GM18498 (cell line): ENCODE measurements around the gene IQGAP1.

Experiments
- ATAC-seq: cut with Tn5 transposase; IDR thresholded peaks from one replicate; pipeline ENCODE4 v1.9.1; 2021; ENCODE audit warnings: mild to moderate bottlenecking, moderate library complexity; ENCODE audit not compliant: unreplicated experiment

Gene IQGAP1

DNA sequence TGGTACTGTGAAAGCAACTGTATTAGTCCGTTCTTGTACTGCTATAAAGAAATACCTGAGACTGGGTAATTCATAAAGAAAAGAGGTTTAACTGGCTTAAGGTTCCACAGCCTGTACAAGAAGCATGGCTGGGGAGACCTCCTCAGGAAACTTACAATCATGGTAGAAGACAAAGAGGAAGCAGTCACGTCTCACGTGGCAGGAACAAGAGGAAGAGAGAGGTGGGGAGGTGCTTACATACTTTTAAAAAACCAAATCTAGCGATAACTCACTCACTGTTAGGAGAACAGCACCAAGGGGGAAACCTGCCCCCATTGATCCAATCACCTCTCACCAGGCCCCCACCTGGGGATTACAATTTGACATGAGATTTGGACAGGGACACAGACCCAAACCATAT lies 48.9 kb downstream of the IQGAP1 start:
- ATAC-seq, result no peak

DNA sequence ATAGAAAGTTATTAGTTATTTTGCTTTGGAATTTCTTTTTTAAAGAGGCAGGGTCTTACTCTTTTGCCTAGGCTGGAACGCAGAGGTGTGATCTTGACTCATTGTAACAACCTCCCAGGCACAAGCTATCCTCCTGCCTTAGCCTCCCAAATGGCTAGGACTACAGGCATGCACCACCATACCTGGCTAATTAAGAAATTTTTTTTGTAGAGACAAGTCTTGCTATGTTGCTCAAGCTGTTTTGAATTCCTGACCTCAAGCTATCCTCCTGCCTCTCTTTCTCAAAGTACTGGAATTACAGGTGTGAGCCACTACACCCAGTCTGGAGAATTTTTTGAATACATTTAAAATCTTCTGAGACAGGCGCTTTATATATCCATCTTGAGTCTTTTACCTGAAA lies 49.5 kb downstream of the IQGAP1 start:
- ATAC-seq, result no peak

DNA sequence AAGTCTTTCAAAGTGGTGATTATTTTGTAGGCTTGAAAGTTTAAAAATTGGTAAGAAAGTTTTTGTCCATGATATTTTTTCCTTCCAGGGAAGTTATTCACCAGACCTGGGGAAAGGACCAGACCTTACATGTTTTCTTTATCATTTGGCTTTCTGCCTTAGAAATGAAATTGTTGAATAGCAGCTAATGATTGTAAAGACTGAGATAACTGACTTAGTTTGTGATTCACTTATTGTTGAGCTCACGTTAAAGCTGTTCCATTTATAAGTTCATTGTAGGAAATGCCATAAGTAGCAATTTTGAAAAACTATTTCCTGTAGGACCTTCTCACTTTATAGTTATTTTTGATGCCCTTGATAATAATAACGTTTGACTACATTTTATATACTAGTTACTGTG lies 51.9 kb downstream of the IQGAP1 start:
- ATAC-seq, result no peak

DNA sequence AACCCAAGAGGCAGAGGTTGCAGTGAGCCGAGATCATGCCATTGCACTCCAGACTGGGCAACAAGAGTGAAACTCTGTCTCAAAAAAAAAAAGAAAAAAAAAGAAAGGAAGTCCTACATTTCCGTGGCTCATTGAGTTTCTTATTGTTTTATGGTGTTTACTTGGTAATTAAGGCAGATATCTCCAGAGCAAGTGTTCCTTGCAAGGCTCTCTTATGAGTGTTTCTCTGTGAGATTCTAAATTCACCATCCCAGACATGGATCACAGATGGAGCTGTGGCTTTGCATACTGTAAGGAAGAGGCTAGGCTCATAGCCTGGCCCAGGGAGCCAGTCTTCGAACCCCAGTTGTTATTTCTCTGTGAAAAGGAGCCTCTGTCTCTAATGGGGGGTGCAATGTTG lies 53.0 kb downstream of the IQGAP1 start:
- ATAC-seq, result no peak

DNA sequence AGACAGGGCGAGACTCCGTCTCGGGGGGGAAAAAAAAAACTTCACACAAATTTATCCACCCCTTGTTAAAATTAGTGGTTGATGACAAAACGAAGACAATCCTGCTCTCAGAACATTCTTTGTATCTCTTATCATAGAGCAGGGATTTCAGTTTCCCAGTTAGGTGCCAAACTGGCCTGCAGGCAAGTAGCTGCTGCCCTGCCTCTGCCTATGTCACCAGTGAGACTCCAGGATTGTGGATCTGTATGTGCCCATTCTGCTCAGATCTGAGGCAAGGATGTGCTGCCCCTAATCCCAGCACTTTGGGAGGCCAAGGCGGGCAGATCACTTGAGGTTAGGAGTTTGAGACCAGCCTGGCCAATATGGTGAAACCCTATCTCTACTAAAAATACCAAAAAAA lies 54.4 kb downstream of the IQGAP1 start:
- ATAC-seq, result no peak

DNA sequence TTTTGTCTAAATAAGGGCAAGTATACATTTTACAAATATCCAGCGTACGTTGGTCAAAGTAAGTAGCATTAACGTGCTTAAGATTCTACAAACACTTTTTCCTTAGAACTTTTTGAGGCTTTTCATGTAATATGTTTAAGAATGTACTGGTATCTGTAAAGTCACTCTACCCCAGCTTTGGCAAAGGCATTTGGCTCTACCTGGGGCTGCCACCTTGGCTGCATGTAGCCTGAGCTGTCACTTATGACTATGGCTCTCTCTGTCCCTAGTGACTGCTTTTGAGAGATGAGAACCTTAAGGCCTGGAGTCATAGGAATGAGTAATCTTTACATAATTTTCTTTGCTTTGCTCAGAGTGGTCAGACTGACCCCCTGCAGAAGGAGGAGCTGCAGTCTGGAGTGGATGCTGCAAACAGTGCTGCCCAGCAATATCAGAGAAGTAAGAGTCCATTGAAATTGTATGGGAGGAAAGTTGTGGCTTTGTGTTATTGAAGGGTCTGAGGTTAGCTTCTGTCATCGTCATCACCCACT lies 61.2 kb downstream of the IQGAP1 start:
- ATAC-seq, result no peak

DNA sequence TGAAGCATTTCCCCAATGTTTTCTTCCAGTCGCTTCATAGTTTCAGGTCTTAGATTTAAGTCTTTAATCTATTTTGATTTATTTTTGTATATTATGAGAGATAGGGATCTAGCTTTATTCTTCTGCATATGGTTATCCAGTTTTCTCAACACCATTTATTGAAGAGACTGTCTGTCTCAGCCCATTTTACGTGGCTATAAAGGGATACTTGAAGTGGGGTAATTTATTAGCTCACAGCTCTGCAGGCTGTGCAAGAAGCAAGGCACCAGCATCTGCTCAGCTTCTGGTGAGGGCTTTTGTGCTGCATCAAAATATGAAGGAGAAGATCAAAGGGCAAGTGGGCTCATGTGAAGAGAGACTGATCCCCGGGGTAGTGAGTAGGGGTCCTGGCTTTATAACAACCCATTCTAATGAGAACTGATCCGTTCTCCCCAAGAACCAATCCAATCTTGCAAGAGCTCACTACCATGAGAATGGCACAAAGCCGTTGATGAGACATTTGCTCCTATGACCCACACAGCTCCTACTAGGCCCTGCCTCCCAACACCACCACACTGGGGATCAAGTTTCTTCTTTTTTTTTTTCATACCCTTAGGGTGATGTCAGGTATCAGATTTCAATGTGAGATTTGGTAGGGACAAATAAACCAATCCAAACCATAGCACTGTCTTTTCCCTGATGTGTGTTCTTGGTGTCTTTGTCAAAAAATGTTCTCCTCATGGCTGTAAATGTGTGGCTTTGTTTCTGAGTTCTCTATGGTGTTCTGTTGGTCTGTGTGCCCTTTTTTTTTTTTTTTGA lies 63.2 kb downstream of the IQGAP1 start:
- no peak for ATAC-seq

DNA sequence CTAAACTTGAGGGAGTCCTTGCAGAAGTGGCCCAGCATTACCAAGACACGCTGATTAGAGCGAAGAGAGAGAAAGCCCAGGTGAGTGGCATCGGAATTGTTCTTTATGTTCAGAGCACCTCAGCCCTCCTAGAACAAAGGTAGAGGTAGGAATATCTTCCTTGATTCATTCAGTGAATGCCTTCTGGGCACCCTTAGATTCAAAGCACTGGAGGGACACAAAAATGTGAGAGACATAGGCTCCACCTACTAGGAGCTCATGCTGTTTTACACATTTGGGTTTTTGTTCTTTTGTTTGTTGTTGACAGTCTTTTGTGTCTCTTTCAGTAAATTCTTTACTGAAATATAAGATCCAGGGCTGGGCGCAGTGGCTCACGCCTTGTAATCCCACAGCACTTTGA lies 68.2 kb downstream of the IQGAP1 start:
- ATAC-seq, result no peak

DNA sequence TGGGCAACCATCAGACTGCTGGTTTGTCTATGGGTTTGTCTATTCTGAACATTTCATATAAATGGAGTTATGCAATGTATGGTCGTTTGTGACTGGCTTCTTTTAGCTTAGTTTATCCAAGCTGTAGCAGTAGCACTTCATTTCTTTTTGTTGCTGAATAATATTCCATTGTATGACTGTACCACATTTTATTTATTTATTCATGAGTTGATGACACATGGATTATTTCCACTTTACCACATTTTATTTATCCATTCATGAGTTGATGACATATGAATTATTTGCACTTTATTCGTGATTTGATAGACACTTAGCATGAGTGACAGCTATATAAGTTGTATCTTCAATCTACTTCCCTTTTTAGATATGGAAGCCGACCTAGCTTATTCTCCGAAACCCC lies 70.0 kb downstream of the IQGAP1 start:
- no peak for ATAC-seq

DNA sequence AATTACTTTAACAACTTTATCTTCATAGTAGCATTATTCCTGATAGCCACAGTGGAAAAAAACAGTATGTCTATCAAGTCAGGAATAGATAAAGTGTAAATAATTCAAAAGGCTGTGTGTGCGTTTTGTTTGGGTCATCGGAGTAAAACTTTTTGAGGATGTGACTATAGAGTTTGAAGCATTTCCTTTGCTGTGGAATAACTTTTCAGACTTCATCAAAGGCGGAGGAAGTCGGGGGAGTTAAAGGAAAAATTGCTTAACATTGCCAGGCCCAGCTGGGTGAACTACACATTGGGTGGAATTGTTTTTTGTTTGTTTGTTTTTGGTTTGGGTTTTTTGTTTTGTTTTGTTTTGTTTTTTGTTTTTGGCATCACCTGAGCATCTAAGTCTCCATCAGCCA lies 71.3 kb downstream of the IQGAP1 start:
- ATAC-seq, result no peak

DNA sequence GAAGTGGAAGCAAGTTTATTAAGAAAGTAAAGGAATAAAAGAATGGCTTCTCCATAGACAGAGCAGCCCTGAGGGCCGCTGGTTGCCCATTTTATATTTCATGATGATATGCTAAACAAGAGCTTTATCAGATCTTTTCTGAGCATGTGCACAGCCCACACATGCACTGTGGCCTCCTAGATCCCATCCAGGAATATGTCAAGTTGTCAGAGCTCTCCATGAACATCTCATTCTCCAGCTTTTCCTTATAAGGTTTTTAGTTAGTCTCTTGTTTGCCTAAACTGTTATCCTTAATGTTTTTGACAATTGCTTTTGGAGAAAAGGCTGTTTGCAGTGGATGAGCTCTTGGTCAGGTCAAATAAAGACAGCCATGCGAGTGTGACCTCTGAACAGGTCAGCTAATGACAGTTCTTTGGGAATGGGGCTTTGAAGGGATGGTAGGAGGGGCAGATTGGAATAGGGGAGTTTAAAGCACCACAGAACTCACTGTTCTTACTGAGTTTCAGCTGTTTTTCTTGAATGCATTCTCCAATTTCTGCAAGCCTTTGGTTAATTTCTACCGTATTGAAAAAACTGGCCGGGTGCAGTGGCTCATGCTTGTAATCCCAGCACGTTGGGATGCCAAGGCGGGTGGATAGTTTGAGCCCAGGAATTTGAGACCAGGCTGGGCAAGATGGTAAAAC lies 72.2 kb downstream of the IQGAP1 start:
- no peak for ATAC-seq

DNA sequence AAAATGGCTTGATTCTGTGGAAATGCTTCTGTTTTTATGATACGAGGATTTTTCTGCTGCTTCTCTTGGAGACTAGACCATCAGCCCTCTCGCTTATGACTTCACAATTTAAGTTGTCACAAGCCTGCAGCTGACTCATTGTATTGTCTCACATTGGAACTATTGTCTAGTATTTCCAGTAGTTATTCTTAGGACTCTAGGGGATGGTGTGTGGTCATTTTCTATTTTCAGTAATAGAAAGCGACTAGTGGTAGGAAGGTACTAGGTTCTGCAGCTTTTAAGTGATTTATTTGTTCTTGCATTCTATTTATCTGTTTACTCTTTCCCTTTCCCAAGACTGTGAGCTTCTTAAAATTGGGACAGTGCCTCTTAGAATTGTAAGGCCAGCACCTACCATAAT lies 75.3 kb downstream of the IQGAP1 start:
- peak; percentile 55 for ATAC-seq

DNA sequence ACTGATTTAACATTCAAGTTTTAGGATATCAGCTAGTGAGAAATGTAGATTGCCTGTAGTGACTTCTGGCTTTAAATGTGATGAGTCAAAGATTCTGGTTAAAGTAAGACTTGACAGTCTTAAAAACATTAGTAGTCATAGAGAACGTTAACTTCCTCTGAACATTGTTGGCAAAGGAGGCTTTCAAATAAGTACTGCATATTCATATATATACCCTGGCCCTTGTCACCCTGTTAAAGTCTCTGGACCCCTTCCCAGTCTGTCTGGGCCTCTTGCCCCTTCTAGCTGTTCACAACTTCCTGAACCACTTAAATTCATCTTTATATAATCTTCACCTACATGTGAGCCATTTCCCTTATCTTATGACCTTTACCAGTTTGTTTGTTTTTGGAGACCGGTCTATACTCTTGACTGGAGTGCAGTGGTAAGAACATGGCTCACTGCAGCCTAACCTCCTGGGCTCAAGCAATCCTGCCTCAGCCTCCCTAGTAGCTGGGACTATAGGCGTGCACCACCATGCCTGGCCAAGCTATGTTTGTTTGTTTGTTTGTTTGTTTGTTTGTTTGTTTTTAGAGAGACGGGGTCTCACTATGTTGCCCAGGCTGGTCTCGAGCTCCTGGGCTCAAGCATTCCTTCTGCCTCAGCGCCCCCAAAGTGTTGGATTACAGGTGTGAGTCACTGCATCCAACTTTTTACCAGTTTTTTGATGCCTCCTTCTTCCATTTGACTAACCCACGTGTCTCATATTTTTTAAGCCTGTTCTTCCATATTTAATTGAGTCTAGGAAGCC lies 77.3 kb downstream of the IQGAP1 start:
- no peak for ATAC-seq

DNA sequence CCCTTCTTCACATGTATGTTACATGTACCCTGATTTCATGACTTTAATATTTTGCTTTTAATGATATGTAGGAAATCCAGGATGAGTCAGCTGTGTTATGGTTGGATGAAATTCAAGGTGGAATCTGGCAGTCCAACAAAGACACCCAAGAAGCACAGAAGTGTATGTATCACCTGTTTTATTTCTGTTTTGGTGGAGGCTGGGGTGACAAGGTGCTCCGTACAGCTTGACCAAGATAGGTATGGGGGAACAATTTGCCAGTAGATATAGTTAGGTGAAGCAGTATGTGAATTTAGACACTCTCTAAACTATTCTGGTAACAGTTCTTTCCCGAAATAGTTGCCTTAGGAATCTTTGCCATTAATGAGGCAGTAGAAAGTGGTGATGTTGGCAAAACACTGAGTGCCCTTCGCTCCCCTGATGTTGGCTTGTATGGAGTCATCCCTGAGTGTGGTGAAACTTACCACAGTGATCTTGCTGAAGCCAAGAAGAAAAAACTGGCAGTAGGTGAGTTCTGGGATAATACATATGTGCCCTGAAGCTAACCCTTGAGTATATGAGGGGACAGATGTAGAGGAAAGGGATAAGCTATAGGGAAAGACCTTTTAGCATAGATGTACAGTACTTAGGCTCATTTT lies 78.0 kb downstream of the IQGAP1 start:
- no peak for ATAC-seq

DNA sequence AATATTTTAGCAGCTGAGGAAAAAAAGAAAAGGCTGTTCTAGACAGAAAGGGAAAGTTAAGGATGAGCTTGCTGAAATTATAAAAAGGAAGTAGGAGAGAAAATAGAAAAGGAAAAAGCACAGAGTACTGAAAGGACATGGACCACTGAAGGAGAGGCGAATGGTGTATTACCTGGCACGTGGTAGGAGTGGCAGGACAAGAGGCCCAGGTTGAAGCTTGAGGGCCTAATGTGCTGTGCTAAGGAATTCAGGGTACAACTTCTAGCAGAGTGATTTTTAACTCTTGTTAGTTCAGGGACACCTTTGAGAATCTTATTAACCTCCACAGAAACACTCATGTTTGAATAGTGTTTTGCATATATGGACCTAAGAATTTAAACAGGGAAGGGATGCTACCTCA lies 81.7 kb downstream of the IQGAP1 start:
- no peak for ATAC-seq

DNA sequence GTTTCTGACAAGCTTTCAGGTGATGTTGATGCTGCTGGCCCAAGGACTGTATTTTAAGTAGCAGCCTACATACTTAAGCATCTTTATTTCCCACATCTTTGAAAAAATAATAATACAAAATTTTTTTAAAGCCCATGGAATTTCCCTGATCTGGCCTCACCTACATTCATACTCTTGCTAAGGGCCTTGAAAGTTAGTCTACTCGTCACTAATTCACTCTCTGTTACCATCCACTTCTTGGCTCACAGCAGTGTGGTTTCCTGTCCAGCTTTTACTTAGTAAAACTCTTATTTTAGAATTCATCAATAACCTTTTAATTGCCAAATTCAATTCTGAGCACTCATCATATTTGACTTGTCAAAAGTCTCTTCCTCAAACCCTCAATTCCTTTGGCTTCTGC lies 82.4 kb downstream of the IQGAP1 start:
- no peak for ATAC-seq

DNA sequence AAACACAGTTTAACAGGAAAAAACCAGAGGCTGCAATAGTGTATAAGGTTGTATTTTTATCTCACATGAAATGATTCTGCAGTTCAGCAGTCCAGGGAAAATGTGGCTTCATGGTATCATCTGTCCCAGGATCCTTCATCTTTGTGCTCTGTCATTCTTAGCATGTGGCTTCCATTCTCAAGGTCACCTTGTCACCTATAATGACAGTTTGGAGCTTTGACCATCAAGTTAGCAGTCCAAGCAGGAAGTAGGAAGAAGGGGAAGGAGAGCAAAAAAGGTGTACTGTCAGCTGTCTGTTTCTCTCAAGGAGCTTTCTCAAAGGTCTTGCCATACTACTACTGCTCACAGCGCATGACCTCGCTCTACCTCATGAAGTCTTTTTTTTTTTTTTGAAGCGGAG lies 83.1 kb downstream of the IQGAP1 start:
- no peak for ATAC-seq

DNA sequence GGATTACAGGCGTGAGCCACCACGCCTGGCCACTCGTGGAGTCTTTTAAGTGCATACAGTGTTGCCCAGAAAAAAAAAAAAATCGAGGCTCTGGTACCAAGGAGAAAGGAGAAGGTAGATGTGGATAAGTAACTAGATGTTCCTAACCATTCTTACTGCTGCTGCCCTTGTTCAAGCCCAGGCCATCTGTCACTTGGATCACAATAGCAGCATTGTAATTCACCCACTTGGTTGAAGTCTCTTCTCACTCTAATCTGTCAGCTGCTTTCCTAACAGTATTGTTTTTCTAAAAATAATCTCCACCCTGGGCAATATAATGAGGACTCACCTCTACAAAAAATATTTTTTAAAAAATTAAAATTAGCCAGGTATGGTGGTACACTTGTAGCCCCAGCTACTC lies 83.7 kb downstream of the IQGAP1 start:
- ATAC-seq, result no peak

DNA sequence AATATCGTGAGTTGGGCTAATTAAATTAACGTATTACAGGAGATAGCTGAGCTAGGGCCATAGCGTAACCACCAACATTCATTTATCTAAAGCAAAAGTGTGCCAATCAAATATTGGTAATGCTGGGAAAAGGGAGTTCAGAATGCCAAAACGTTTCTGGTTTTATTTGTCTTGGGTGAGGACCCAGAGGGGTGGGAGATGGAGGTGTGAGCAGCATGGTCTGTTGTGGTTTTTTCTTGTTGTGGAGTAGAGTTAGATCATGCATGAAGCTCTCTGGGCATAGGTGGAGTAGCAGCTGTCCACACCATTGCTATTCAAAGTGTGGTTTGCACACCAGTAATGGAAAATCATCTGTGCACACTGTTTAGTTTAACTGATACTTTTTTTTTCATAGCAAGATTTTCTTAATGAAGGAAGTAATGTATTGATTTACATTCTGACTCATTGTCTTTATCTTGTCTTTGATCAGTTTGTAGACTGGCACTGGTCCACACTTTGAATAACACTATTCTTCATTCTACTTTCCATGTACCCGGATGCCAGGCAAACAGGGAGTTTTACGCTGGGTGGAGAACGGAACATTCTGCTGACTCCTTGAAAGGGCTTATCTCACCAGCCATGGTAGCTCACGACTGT lies 90.9 kb downstream of the IQGAP1 start:
- no peak for ATAC-seq

DNA sequence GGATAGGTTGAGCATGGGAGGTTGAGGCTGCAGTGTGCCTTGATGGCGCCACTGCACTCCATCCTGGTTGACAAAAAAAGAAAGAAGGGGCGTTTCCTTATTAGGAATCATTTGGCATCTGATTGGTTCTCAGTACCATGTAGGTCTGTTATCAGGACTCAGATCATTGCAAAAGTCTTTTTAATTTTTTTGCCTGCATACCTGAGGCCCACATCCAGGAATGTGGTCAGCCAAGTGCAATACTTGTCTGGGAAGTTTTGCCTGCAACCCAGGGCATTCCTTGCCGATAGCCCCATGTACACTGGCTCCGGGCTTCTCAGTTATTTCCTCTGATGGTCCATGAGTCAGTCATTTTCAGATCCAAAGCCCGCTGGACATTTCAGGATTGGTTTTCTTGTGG lies 91.6 kb downstream of the IQGAP1 start:
- no peak for ATAC-seq

DNA sequence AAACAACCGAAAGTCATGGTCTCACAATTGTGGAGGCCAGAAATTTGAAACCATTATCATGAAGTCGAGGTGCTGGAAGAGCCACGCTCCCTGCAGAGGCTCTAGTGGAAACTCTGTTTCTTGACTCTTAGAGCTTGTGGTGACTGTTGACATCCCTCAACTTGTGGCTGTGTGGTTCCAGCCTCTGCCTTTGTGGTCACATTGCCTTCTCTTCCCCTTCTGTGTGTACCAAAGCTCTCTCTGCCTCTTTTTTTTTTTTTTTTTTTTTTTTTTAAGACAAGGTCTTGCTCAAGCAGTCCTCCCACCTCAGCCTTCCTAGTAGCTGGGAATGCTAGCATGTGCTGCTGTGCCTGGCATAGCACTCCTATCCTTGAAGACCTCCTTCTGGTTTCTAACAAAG lies 93.0 kb downstream of the IQGAP1 start:
- no peak for ATAC-seq
